GM12878 (cell line): ENCODE results near the gene CALHM1. TPM values are rescaled to one million over a fixed set of nuclear protein-coding genes. Genes with fewer than 3 reads are reported as not detected.

Experiments used
- ATAC-seq: fragments of 200-7000 bp; cut with Tn5 transposase; 3 replicates; pipeline ENCODE4 v1.9.1; 2020; ENCODE audit warnings: mild to moderate bottlenecking, moderate library complexity
- BruUV-seq: library from RNA; stranded (reverse); fragments of 400-500 nt; replicated peaks from 2 replicates; lab custom pipeline; 2021; lab: Mats Ljungman, UMichigan
- CTCF ChIA-PET: fragments of 300-600 bp; sonication (Branson Sonifier 250); formaldehyde crosslinking; extraction: SDS; loops from one replicate; lab custom pipeline; 2021; ENCODE audit warnings: inconsistent platforms; lab: Yijun Ruan, JAX
- POLR2A ChIA-PET: fragments of 350-600 bp; formaldehyde crosslinking; extraction: SDS; loops from one replicate; lab custom pipeline; 2021; ENCODE audit warnings: inconsistent platforms; lab: Charles Lee
- RAD21 ChIA-PET: fragments of 300-600 bp; sonication (Branson Sonifier 250); formaldehyde crosslinking; loops from one replicate; lab custom pipeline; 2023; ENCODE audit warnings: antibody characterized with exemption; ENCODE audit not compliant: unreplicated experiment; lab: Charles Lee
- SMC1A ChIA-PET: fragments of 300-600 bp; sonication (Branson Sonifier 250); formaldehyde crosslinking; loops from one replicate; lab custom pipeline; 2023; ENCODE audit not compliant: unreplicated experiment, uncharacterized antibody; lab: Charles Lee
- DNase-seq: peaks from one replicate; pipeline ENCODE4 v3.0.0-alpha.2; 2011; ENCODE audit warnings: low read depth, low spot score
- FAIRE-seq: peaks from 3 replicates; lab custom pipeline; 2011; peaks lifted over from hg19 to GRCh38; lab: Jason Lieb, UNC
- H2AFZ ChIP-seq: 2 replicates; pipeline ENCODE4 v1.6.0; 2011; ENCODE audit warnings: low read depth, low read length, control low read depth; ENCODE audit not compliant: control insufficient read depth
- H3K27ac ChIP-seq: 2 replicates; pipeline ENCODE4 v1.5.1; 2011; ENCODE audit warnings: control low read depth; ENCODE audit not compliant: control insufficient read depth, insufficient read depth
- H3K27me3 ChIP-seq, 2 experiments: replicated peaks in 1 of 2; 2 replicates each; pipeline versions ENCODE4 v1.6.0 to v1.6.1; 2011; ENCODE audit warnings: low read length in 1 of 2; ENCODE audit not compliant: control insufficient read depth in 2 of 2, insufficient read depth in 2 of 2
- H3K36me3 ChIP-seq, 2 experiments: 2 replicates each; pipeline ENCODE4 v1.5.1; 2011; ENCODE audit warnings: low read length in 1 of 2; ENCODE audit not compliant: control insufficient read depth in 2 of 2, insufficient read depth in 2 of 2
- H3K4me1 ChIP-seq: 2 replicates; pipeline ENCODE4 v1.6.1; 2011; ENCODE audit warnings: mild to moderate bottlenecking, low read length, moderate library complexity, mixed read lengths; ENCODE audit not compliant: control insufficient read depth, insufficient read depth
- H3K4me2 ChIP-seq: 2 replicates; pipeline ENCODE4 v1.6.0; 2011; ENCODE audit warnings: control low read depth; ENCODE audit not compliant: control insufficient read depth, insufficient read depth
- H3K4me3 ChIP-seq: fragments of 200-600 bp; sonication (generic); 2 replicates; pipeline ENCODE4 v1.5.1; 2016
- H3K79me2 ChIP-seq: 2 replicates; pipeline ENCODE4 v1.6.0; 2011; ENCODE audit warnings: low read length; ENCODE audit not compliant: control insufficient read depth, insufficient read depth
- H3K9ac ChIP-seq: 2 replicates; pipeline ENCODE4 v1.8.0; 2011; ENCODE audit warnings: low read length, control low read depth, mixed read lengths; ENCODE audit not compliant: control insufficient read depth, insufficient read depth
- H3K9me3 ChIP-seq: replicated peaks from 3 replicates; pipeline ENCODE4 v1.5.1; 2011; ENCODE audit warnings: mild to moderate bottlenecking, low read length; ENCODE audit not compliant: control insufficient read depth, insufficient read depth
- H4K20me1 ChIP-seq: 2 replicates; pipeline ENCODE4 v1.6.0; 2011; ENCODE audit not compliant: control insufficient read depth, insufficient read depth
- IKZF1 ChIP-seq: fragments of 450-650 bp; conservative IDR thresholded peaks from 2 replicates; pipeline ENCODE4 v1.6.1; 2017; ENCODE audit warnings: antibody characterized with exemption, mild to moderate bottlenecking
- JUND ChIP-seq: IDR thresholded peaks from 2 replicates; pipeline ENCODE4 v1.6.1; 2012; ENCODE audit warnings: low read depth, mild to moderate bottlenecking, low read length, improper control_type of control experiment, moderate library complexity
- MEF2B ChIP-seq: fragments of 450-650 bp; IDR thresholded peaks from 2 replicates; pipeline ENCODE4 v1.6.1; 2018; ENCODE audit warnings: mild to moderate bottlenecking, moderate library complexity; ENCODE audit not compliant: partially characterized antibody, poor library complexity, severe bottlenecking
- MTA2 ChIP-seq: fragments of 450-650 bp; IDR thresholded peaks from 2 replicates; pipeline ENCODE4 v1.6.1; 2016; ENCODE audit warnings: low read depth, mild to moderate bottlenecking, moderate library complexity
- NRF1 ChIP-seq: conservative IDR thresholded peaks from 2 replicates; pipeline ENCODE4 v1.6.1; 2011; ENCODE audit warnings: mild to moderate bottlenecking, low read depth, low read length, improper control_type of control experiment
- PAX5 ChIP-seq: IDR thresholded peaks from 2 replicates; pipeline ENCODE4 v1.6.1; 2011; ENCODE audit warnings: low read depth, low read length, borderline replicate concordance
- RAD21 ChIP-seq: IDR thresholded peaks from 2 replicates; pipeline ENCODE4 v1.6.1; 2011; ENCODE audit warnings: mild to moderate bottlenecking, low read depth, low read length, moderate library complexity; ENCODE audit not compliant: insufficient read depth
- SMARCA5 ChIP-seq: fragments of 450-650 bp; IDR thresholded peaks from 2 replicates; pipeline ENCODE4 v1.6.1; 2017; ENCODE audit warnings: mild to moderate bottlenecking
- SP1 ChIP-seq: IDR thresholded peaks from one replicate; pipeline ENCODE4 v1.6.1; 2011; ENCODE audit warnings: low read depth, low read length
- SREBF1 ChIP-seq: IDR thresholded peaks from 2 replicates; pipeline ENCODE4 v1.6.1; 2012; ENCODE audit warnings: mild to moderate bottlenecking, low read length
- STAT1 ChIP-seq: fragments of 450-650 bp; conservative IDR thresholded peaks from 2 replicates; pipeline ENCODE4 v1.6.1; 2014; ENCODE audit warnings: antibody characterized with exemption, mild to moderate bottlenecking
- ZNF622 ChIP-seq: fragments of 450-650 bp; IDR thresholded peaks from 2 replicates; pipeline ENCODE4 v1.6.1; 2017; ENCODE audit warnings: mild to moderate bottlenecking, inconsistent platforms
- WGBS: methylation state at CpG from one replicate; pipeline ENCODE4 v1.1.6; 2016; ENCODE audit warnings: low lambda C conversion rate; ENCODE audit not compliant: insufficient replicate concordance, insufficient coverage; ENCODE audit errors: missing lambda C conversion rate; 5-methylcytosine and 5-hydroxymethylcytosine counted together
- in situ Hi-C: fragments of 300-500 bp; cut with MboI; formaldehyde crosslinking; loops from 9 replicates; pipeline ENCODE4 v1.14.3; 2018; ENCODE audit warnings: mixed read lengths
- intact Hi-C: fragments of 100-400 bp; cut with micrococcal nuclease; formaldehyde crosslinking; loops from one replicate; pipeline ENCODE4 v1.14.2; 2022; ENCODE audit not compliant: unreplicated experiment
- polyA plus RNA-seq, 11 experiments: library from polyadenylated mRNA; depleted of rRNA in 4 of 11; unstranded in 6 of 11; stranded (reverse) in 5 of 11; fragments of >200 nt; fragmentation: Nextera tagmentation in 4 of 11; fragmentation: Illumina TruSeq in 1 of 11; extraction: Ambion mirVana in 4 of 11; extraction: Trizol in 1 of 11; gene quantifications; 1 replicate in 1 of 11; 2 replicates in 10 of 11; pipeline versions ENCODE4 v1.2.1 to v1.2.3, GENCODE V29; 2011 to 2016; ENCODE audit warnings: inconsistent platforms in 2 of 11, missing spikeins in 2 of 11, low read depth in 1 of 11
- total RNA-seq, 4 experiments: library from RNA; depleted of rRNA in 3 of 4; stranded (reverse); fragments of >200 nt in 3 of 4; fragmentation: Illumina TruSeq in 1 of 4; extraction: Trizol in 1 of 4; gene quantifications; 2 replicates each; pipeline versions ENCODE4 v1.2.1 to v1.2.3, GENCODE V29; 2013 to 2021
- TF ChIP-seq, protein P1 (sequence below): fragments of 450-650 bp; conservative IDR thresholded peaks from 2 replicates; pipeline ENCODE4 v1.6.1; 2017; ENCODE audit warnings: mild to moderate bottlenecking, moderate library complexity
- TF ChIP-seq, protein P2 (sequence below): IDR thresholded peaks from 2 replicates; pipeline ENCODE4 v1.6.1; 2011; ENCODE audit warnings: borderline replicate concordance, low read depth, mild to moderate bottlenecking, moderate library complexity, low read length; ENCODE audit not compliant: insufficient read depth, poor library complexity, severe bottlenecking
- TF ChIP-seq, protein P3 (sequence below): IDR thresholded peaks from 2 replicates; pipeline ENCODE4 v1.6.1; 2011; ENCODE audit warnings: low read depth, low read length, improper control_type of control experiment, borderline replicate concordance
- TF ChIP-seq, protein P4 (sequence below): IDR thresholded peaks from 2 replicates; pipeline ENCODE4 v1.6.1; 2011; ENCODE audit warnings: low read depth, mild to moderate bottlenecking, low read length, moderate library complexity, borderline replicate concordance; ENCODE audit errors: extremely low read depth

CALHM1 gene
- total and polyA plus RNA-seq, 10 of the 15 experiments (the other 5 are each of a cell fraction or from before 2014, with no cell fraction given), result 0.05 to 1.7 (median 0.17) TPM

DNA sequence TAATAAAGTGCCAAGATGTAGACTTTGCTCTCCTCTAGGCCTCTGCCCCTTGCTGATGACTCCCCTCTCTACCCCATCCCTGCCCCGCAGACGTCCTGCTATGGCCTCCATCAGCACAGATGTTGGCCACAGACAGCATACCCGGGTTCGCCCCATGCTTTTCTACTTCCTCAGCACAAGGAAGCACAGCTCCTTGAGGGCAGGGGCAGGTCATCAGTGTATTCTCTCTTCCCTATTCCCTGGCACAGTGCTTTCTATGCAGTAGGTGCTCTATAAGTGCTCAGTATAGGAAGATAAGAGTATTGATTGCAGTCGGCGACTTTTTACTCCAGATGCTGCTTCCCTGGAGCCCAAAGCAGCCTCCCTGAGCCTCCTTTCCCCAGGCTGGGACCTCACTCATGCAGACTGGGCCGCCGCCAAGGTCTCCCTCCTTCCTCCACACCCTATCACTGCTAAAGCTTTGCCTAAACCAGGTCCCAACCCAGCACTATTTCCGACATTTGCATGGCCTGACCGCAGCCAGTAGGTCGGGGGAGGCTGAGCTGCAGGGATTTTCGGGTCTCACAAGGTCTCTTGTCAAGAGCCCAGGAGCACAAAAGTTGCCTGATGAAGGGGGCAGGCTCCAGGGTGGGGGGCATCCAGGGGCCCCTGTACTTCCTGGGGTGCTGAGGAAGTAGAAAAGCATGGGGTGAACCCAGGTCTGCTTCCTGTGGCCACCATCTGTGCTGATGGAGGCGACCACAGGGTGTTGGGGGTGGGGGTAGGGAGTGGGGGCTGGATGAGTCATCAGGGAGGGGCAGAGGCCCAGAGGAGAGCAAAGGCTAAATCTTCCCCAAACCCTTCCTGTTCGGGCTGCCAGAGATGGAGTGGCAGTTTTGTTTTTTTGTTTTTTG lies 12.3 kb upstream of the CALHM1 start:
- Histone ChIP-seq H3K9me3 (no peaks in the 10 kb centered on the region), H3K4me1 (peaks cover 69% of the 10 kb centered on the region), H4K20me1 (no peaks in the 10 kb centered on the region), H2AFZ (peak overlapping the region; percentile 35; the same call in 1 of the 2 replicates), H3K36me3 (no peaks in the 10 kb centered on the region), H3K27ac (peak overlapping the region; percentile 93), H3K79me2 (no peaks in the 10 kb centered on the region), H3K9ac (peak overlapping the region; percentile 84), H3K4me3 (peak overlapping the region; percentile 62; the same call in 1 of the 2 replicates), H3K4me2 (peak overlapping the region; percentile 81), H3K27me3 (no peaks in the 10 kb centered on the region)
- ChIA-PET RAD21 (interaction anchor here (0.7 to 3.8 kb wide), 9 partner anchors 10 to 220 kb away, joined by 3 to 56 read pairs (median 6); partner anchors contain the start of genes ATP5MK, CALHM1, CALHM2 and PDCD11), POLR2A (interaction anchor here (0.5 to 9.3 kb wide), 6 partner anchors 9 to 346 kb away, joined by 3 to 144 read pairs (median 10); partner anchors contain the start of genes CALHM1 and CALHM2), SMC1A (interaction anchor here (0.5 to 9.8 kb wide), 8 partner anchors 9 to 758 kb away, joined by 3 to 124 read pairs (median 6); partner anchors contain the start of gene CALHM2), CTCF (interaction anchor here (0.5 to 10.6 kb wide), 10 partner anchors 9 to 415 kb away, joined by 3 to 195 read pairs (median 4); partner anchors contain the start of gene CALHM2)
- BruUV-seq, result no TSS peak
- in situ Hi-C loops, result no loop called here
- ATAC-seq, result peak; percentile 80
- peak; percentile 95 for DNase-seq
- FAIRE-seq, result peak; percentile 89
- intact Hi-C loops, result loop anchor here (1.0 to 5.0 kb wide), 2 partner anchors 20 to 104 kb away; partner anchors contain the start of gene TAF5
- WGBS, result under 1% methylated on average over 13 of the region's 14 CpGs
- TF ChIP-seq, protein P1, sequence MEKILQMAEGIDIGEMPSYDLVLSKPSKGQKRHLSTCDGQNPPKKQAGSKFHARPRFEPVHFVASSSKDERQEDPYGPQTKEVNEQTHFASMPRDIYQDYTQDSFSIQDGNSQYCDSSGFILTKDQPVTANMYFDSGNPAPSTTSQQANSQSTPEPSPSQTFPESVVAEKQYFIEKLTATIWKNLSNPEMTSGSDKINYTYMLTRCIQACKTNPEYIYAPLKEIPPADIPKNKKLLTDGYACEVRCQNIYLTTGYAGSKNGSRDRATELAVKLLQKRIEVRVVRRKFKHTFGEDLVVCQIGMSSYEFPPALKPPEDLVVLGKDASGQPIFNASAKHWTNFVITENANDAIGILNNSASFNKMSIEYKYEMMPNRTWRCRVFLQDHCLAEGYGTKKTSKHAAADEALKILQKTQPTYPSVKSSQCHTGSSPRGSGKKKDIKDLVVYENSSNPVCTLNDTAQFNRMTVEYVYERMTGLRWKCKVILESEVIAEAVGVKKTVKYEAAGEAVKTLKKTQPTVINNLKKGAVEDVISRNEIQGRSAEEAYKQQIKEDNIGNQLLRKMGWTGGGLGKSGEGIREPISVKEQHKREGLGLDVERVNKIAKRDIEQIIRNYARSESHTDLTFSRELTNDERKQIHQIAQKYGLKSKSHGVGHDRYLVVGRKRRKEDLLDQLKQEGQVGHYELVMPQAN, result no peak
- TF ChIP-seq RAD21 (peak; percentile 10; the same call in 1 of the 2 replicates), MEF2B (peak; percentile 72), SREBF1 (no peak), PAX5 (0 out of 2 replicates have a peak, but pooled peaks have one; percentile 9), MTA2 (peak; percentile 59), JUND (peak; percentile 66), SMARCA5 (0 out of 2 replicates have a peak, but pooled peaks have one; percentile 18), ZNF622 (no peak), NRF1 (no peak), IKZF1 (peak; percentile 88), STAT1 (no peak), SP1 (peak; percentile 61)
- TF ChIP-seq, protein P2, sequence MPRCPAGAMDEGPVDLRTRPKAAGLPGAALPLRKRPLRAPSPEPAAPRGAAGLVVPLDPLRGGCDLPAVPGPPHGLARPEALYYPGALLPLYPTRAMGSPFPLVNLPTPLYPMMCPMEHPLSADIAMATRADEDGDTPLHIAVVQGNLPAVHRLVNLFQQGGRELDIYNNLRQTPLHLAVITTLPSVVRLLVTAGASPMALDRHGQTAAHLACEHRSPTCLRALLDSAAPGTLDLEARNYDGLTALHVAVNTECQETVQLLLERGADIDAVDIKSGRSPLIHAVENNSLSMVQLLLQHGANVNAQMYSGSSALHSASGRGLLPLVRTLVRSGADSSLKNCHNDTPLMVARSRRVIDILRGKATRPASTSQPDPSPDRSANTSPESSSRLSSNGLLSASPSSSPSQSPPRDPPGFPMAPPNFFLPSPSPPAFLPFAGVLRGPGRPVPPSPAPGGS, result peak; percentile 75
- TF ChIP-seq, protein P3, sequence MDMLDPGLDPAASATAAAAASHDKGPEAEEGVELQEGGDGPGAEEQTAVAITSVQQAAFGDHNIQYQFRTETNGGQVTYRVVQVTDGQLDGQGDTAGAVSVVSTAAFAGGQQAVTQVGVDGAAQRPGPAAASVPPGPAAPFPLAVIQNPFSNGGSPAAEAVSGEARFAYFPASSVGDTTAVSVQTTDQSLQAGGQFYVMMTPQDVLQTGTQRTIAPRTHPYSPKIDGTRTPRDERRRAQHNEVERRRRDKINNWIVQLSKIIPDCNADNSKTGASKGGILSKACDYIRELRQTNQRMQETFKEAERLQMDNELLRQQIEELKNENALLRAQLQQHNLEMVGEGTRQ, result no peak
- TF ChIP-seq, protein P4, sequence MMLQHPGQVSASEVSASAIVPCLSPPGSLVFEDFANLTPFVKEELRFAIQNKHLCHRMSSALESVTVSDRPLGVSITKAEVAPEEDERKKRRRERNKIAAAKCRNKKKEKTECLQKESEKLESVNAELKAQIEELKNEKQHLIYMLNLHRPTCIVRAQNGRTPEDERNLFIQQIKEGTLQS, result peak; percentile 13; the same call in 1 of the 2 replicates
